OCI-LY1 (cell line): ENCODE results near the gene L3MBTL2.
"Not testable (repeated sequence)": the region's sequence is repeated elsewhere in the genome, so short reads cannot be mapped to it uniquely, and the experiment has no call there.

Experiments
- H2AFZ ChIP-seq: fragments of 200-600 bp; sonication (generic), shearing (Covaris generic); 2 replicates; pipeline ENCODE4 v1.6.0; 2014; ENCODE audit warnings: antibody characterized with exemption, mild to moderate bottlenecking, low read length
- H3F3A ChIP-seq: fragments of 200-600 bp; sonication (generic), shearing (Covaris generic); 2 replicates; pipeline ENCODE4 v1.6.0; 2014; ENCODE audit warnings: mild to moderate bottlenecking, antibody characterized with exemption, low read length, moderate library complexity; ENCODE audit not compliant: insufficient read depth
- H3K27ac ChIP-seq: fragments of 200-600 bp; sonication (generic); 2 replicates; pipeline ENCODE4 v1.5.1; 2014; ENCODE audit warnings: low read length, mixed run types, mild to moderate bottlenecking, low read depth; ENCODE audit not compliant: poor library complexity, severe bottlenecking
- H3K27me3 ChIP-seq: fragments of 200-600 bp; sonication (generic); 2 replicates; pipeline ENCODE4 v1.6.0; 2014; ENCODE audit warnings: antibody characterized with exemption, mild to moderate bottlenecking, low read length, moderate library complexity; ENCODE audit not compliant: insufficient read depth
- H3K36me3 ChIP-seq: fragments of 200-600 bp; sonication (generic); 2 replicates; pipeline ENCODE4 v1.6.1; 2014; ENCODE audit warnings: mild to moderate bottlenecking, antibody characterized with exemption, low read length, moderate library complexity, mixed read lengths; ENCODE audit not compliant: insufficient read depth
- H3K4me1 ChIP-seq: fragments of 200-600 bp; sonication (generic); 2 replicates; pipeline ENCODE4 v1.5.1; 2014; ENCODE audit warnings: mild to moderate bottlenecking, low read length, moderate library complexity; ENCODE audit not compliant: insufficient read depth, severe bottlenecking
- H3K4me2 ChIP-seq: fragments of 200-600 bp; sonication (generic), shearing (Covaris generic); 2 replicates; pipeline ENCODE4 v1.6.1; 2014; ENCODE audit warnings: low read length
- H3K4me3 ChIP-seq: fragments of 200-600 bp; sonication (generic); 2 replicates; pipeline ENCODE4 v1.5.1; 2014; ENCODE audit warnings: low read length, low read depth, mild to moderate bottlenecking, mixed read lengths; ENCODE audit not compliant: poor library complexity, severe bottlenecking
- H3K79me2 ChIP-seq: fragments of 200-600 bp; shearing (Covaris generic); 2 replicates; pipeline ENCODE4 v1.6.1; 2016; ENCODE audit warnings: mixed run types, low read length, mixed read lengths; ENCODE audit not compliant: insufficient read depth
- H3K9ac ChIP-seq: fragments of 200-600 bp; sonication (generic), shearing (Covaris generic); 2 replicates; pipeline ENCODE4 v1.6.1; 2014; ENCODE audit warnings: mild to moderate bottlenecking, low read length, mixed read lengths
- H3K9me2 ChIP-seq: fragments of 200-600 bp; sonication (generic), shearing (Covaris generic); 2 replicates; pipeline ENCODE4 v1.6.1; 2014; ENCODE audit warnings: low read depth, mild to moderate bottlenecking, low read length, mixed read lengths
- H3K9me3 ChIP-seq: fragments of 200-600 bp; shearing (Covaris generic); 2 replicates; pipeline ENCODE4 v1.6.1; 2014; ENCODE audit warnings: low read length, mixed read lengths
- H4K20me1 ChIP-seq: fragments of 200-600 bp; sonication (generic), shearing (Covaris generic); 2 replicates; pipeline ENCODE4 v1.6.0; 2016; ENCODE audit warnings: mild to moderate bottlenecking, low read length; ENCODE audit not compliant: insufficient read depth
- EZH2 ChIP-seq: fragments of 200-600 bp; sonication (generic), shearing (Covaris generic); IDR thresholded peaks from 2 replicates; pipeline ENCODE4 v1.8.0; 2017; ENCODE audit warnings: borderline replicate concordance, mixed run types, mild to moderate bottlenecking, antibody characterized with exemption, low read length, moderate library complexity, mixed read lengths
- TF ChIP-seq, protein P1 (sequence below): fragments of 200-600 bp; sonication (generic), shearing (Covaris generic); IDR thresholded peaks from 2 replicates; pipeline ENCODE4 v1.5.1; 2017; ENCODE audit warnings: mild to moderate bottlenecking, antibody characterized with exemption, low read length, moderate library complexity, mixed read lengths

The L3MBTL2 gene

DNA sequence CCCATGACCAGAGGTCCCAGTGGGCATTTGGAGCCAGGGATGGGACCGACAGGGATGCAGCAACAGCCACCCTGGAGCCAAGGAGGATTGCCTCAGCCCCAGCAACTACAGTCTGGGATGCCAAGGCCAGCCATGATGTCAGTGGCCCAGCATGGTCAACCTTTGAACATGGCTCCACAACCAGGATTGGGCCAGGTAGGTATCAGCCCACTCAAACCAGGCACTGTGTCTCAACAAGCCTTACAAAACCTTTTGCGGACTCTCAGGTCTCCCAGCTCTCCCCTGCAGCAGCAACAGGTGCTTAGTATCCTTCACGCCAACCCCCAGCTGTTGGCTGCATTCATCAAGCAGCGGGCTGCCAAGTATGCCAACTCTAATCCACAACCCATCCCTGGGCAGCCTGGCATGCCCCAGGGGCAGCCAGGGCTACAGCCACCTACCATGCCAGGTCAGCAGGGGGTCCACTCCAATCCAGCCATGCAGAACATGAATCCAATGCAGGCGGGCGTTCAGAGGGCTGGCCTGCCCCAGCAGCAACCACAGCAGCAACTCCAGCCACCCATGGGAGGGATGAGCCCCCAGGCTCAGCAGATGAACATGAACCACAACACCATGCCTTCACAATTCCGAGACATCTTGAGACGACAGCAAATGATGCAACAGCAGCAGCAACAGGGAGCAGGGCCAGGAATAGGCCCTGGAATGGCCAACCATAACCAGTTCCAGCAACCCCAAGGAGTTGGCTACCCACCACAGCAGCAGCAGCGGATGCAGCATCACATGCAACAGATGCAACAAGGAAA is 27.3 kb upstream of the L3MBTL2 start:
- Histone ChIP-seq H3K36me3 (peaks cover 78% of the 10 kb centered on the region), H3K79me2 (no peaks in the 10 kb centered on the region), H3K9ac (no peak overlapping the region), H4K20me1 (no peaks in the 10 kb centered on the region), H3K27ac (no peak overlapping the region), H3K4me3 (no peak overlapping the region), H2AFZ (no peak overlapping the region), H3K4me1 (no peaks in the 10 kb centered on the region), H3K9me3 (no peaks in the 10 kb centered on the region), H3K9me2 (no peaks in the 10 kb centered on the region), H3K27me3 (no peaks in the 10 kb centered on the region), H3K4me2 (no peak overlapping the region), H3F3A (no peaks in the 10 kb centered on the region)
- TF ChIP-seq, protein P1, sequence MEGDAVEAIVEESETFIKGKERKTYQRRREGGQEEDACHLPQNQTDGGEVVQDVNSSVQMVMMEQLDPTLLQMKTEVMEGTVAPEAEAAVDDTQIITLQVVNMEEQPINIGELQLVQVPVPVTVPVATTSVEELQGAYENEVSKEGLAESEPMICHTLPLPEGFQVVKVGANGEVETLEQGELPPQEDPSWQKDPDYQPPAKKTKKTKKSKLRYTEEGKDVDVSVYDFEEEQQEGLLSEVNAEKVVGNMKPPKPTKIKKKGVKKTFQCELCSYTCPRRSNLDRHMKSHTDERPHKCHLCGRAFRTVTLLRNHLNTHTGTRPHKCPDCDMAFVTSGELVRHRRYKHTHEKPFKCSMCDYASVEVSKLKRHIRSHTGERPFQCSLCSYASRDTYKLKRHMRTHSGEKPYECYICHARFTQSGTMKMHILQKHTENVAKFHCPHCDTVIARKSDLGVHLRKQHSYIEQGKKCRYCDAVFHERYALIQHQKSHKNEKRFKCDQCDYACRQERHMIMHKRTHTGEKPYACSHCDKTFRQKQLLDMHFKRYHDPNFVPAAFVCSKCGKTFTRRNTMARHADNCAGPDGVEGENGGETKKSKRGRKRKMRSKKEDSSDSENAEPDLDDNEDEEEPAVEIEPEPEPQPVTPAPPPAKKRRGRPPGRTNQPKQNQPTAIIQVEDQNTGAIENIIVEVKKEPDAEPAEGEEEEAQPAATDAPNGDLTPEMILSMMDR = no peak
- TF ChIP-seq EZH2 = no peak

DNA sequence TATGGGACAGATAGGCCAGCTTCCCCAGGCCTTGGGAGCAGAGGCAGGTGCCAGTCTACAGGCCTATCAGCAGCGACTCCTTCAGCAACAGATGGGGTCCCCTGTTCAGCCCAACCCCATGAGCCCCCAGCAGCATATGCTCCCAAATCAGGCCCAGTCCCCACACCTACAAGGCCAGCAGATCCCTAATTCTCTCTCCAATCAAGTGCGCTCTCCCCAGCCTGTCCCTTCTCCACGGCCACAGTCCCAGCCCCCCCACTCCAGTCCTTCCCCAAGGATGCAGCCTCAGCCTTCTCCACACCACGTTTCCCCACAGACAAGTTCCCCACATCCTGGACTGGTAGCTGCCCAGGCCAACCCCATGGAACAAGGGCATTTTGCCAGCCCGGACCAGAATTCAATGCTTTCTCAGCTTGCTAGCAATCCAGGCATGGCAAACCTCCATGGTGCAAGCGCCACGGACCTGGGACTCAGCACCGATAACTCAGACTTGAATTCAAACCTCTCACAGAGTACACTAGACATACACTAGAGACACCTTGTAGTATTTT is 26.6 kb upstream of the L3MBTL2 start:
- Histone ChIP-seq H3K4me3 (no peak overlapping the region), H3K4me1 (no peaks in the 10 kb centered on the region), H3K27me3 (no peaks in the 10 kb centered on the region), H3K36me3 (peaks cover 71% of the 10 kb centered on the region), H2AFZ (no peak overlapping the region), H3K9me3 (no peaks in the 10 kb centered on the region), H3K27ac (no peak overlapping the region), H4K20me1 (no peaks in the 10 kb centered on the region), H3K4me2 (no peak overlapping the region), H3K9me2 (no peaks in the 10 kb centered on the region), H3K79me2 (no peaks in the 10 kb centered on the region), H3F3A (no peaks in the 10 kb centered on the region), H3K9ac (no peak overlapping the region)
- TF ChIP-seq, protein P1 = no peak
- TF ChIP-seq EZH2 = no peak

DNA sequence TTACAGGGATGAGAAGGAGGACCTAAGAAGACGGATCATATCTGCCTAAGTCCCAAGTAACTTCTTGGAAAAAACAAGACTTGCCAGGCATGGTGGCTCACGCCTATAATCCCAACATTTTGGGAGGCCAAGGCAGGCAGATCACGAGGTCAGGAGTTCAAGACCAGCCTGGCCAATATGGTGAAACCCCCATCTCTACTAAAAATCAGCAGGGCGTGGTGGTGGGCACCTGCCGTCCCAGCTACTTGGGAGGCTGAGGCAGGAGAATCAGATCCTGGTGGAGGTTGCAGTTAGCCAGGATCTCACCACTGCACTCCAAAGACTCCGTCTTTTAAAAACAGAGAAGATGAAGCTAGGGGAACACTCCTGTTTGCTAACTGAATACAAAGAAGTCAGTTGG is 24.8 kb upstream of the L3MBTL2 start:
- not testable (repeated sequence) for H4K20me1 ChIP-seq, H3F3A ChIP-seq, H3K4me3 ChIP-seq, H3K79me2 ChIP-seq, H3K9ac ChIP-seq, H2AFZ ChIP-seq, H3K27me3 ChIP-seq, H3K27ac ChIP-seq, H3K4me2 ChIP-seq, H3K9me2 ChIP-seq, H3K4me1 ChIP-seq, H3K9me3 ChIP-seq
- H3K36me3 ChIP-seq = peaks cover 52% of the 10 kb centered on the region

DNA sequence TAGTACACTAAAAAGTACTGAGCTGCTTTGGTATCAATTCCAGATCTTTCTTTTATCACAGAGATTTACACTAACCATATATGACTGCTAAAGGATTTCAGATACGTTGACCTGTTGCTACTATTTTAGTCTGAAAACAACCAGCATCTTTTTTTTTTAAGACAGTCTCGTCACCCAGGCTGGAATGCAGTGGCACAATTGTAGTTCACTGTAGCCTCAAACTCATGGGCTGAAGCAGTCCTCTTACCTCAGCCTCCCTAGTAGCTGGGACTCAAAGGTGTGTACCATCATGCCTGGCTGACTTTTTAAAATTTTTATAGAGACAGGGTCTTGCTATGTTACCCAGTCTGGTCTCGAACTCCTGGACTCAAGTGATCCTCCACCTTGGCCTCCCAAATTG is 24.2 kb upstream of the L3MBTL2 start:
- no peaks in the 10 kb centered on the region for H3K27me3 ChIP-seq
- H3K9me2 ChIP-seq = no peaks in the 10 kb centered on the region
- TF ChIP-seq, protein P1 = no peak
- no peak for TF ChIP-seq EZH2
- H3F3A ChIP-seq = no peaks in the 10 kb centered on the region
- no peak overlapping the region for H3K4me3 ChIP-seq
- H3K9me3 ChIP-seq = no peaks in the 10 kb centered on the region
- H4K20me1 ChIP-seq = no peaks in the 10 kb centered on the region
- H3K36me3 ChIP-seq = peaks cover 47% of the 10 kb centered on the region
- no peak overlapping the region for H3K27ac ChIP-seq
- no peaks in the 10 kb centered on the region for H3K79me2 ChIP-seq
- H2AFZ ChIP-seq = no peak overlapping the region
- no peak overlapping the region for H3K9ac ChIP-seq
- no peak overlapping the region for H3K4me2 ChIP-seq
- H3K4me1 ChIP-seq = no peaks in the 10 kb centered on the region
